22Rv1 (cell line): ENCODE measurements around the gene KANSL1.

ENCODE experiments used
- CTCF ChIP-seq: fragments of 450-650 bp; IDR thresholded peaks from 2 replicates; pipeline ENCODE4 v1.5.1; 2017; ENCODE audit warnings: mild to moderate bottlenecking
- ZFX ChIP-seq: fragments of 450-650 bp; IDR thresholded peaks from 2 replicates; pipeline ENCODE4 v1.6.1; 2017; ENCODE audit warnings: antibody characterized with exemption, borderline replicate concordance

DNA sequence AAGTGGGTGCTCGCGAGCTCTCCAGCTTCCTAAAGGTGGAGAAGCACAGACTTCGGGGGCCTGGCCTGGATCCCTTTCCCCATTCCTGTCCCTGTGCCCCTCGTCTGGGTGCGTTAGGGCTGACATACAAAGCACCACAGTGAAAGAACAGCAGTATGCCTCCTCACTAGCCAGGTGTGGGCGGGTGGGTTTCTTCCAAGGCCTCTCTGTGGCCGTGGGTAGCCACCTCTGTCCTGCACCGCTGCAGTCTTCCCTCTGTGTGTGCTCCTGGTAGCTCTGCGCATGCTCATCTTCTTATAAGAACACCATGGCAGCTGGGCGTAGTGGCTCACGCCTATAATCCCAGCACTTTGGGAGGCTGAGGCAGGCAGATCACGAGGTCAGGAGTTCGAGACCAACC, 196.1 kb downstream of the KANSL1 start:
- no peak for TF ChIP-seq CTCF
- no peak for TF ChIP-seq ZFX
